HepG2 (cell line): ENCODE results near the gene USP36. TPM values are rescaled to one million over a fixed set of nuclear protein-coding genes. Genes with fewer than 3 reads are reported as not detected.
A peak's percentile ranks its signal among the peaks of the same experiment; 100 is the strongest.

Experiments
- CAMTA2 ChIP-seq: sonication (generic); formaldehyde crosslinking; IDR thresholded peaks from 2 replicates; pipeline ENCODE4 v1.4.0; 2020; ENCODE audit warnings: mild to moderate bottlenecking, missing genetic modification reagents, borderline replicate concordance
- GTF2F1 ChIP-seq: fragments of 150-350 bp; IDR thresholded peaks from 2 replicates; pipeline ENCODE4 v1.6.1; 2014; ENCODE audit warnings: low read length
- SAP130 ChIP-seq: IDR thresholded peaks from 2 replicates; pipeline ENCODE4 v1.6.1; 2016; ENCODE audit warnings: low read depth
- TBX3 ChIP-seq: fragments of 450-650 bp; IDR thresholded peaks from 2 replicates; pipeline ENCODE4 v1.6.1; 2017; ENCODE audit warnings: antibody characterized with exemption, mild to moderate bottlenecking, inconsistent platforms, borderline replicate concordance
- ZBTB38 ChIP-seq: sonication (generic); formaldehyde crosslinking; IDR thresholded peaks from 2 replicates; pipeline ENCODE4 v1.5.1; 2020; ENCODE audit warnings: mild to moderate bottlenecking, missing genetic modification reagents
- ZKSCAN1 ChIP-seq: fragments of 150-350 bp; IDR thresholded peaks from 2 replicates; pipeline ENCODE4 v1.6.1; 2014; ENCODE audit warnings: low read length
- ZNF672 ChIP-seq: sonication (generic); formaldehyde crosslinking; IDR thresholded peaks from 2 replicates; pipeline ENCODE4 v1.8.1; 2022; ENCODE audit warnings: missing genetic modification reagents
- ZNF883 ChIP-seq: sonication (generic); formaldehyde crosslinking; IDR thresholded peaks from 2 replicates; pipeline ENCODE4 v1.5.1; 2020; ENCODE audit warnings: mild to moderate bottlenecking, missing genetic modification reagents; ENCODE audit errors: not compliant biosample characterization
- polyA plus RNA-seq, 8 experiments: library from polyadenylated mRNA; depleted of rRNA in 3 of 8; stranded (reverse) in 7 of 8; unstranded in 1 of 8; fragments of >200 nt; fragmentation: Illumina TruSeq in 4 of 8; extraction: Trizol in 4 of 8; gene quantifications; 2 replicates each; pipeline versions ENCODE4 v1.2.1 to v1.2.3, GENCODE V29; 2011 to 2016; ENCODE audit warnings: low read depth in 4 of 8, missing spikeins in 1 of 8, mixed read lengths in 1 of 8; ENCODE audit not compliant: insufficient read depth in 1 of 8
- total RNA-seq, 5 experiments: library from RNA; depleted of rRNA; stranded (reverse); fragments of >200 nt; fragmentation: Illumina TruSeq; extraction: Trizol; gene quantifications; 2 replicates each; pipeline ENCODE4 v1.2.3, GENCODE V29; 2016; ENCODE audit warnings: low read depth in 1 of 5
- TF ChIP-seq, protein P1 (sequence below): sonication (generic); formaldehyde crosslinking; IDR thresholded peaks from 2 replicates; pipeline ENCODE4 v1.4.0; 2020; ENCODE audit warnings: missing genetic modification reagents, borderline replicate concordance
- TF ChIP-seq, protein P2 (sequence below): sonication (generic); formaldehyde crosslinking; IDR thresholded peaks from 2 replicates; pipeline ENCODE4 v1.4.0; 2020; ENCODE audit warnings: mild to moderate bottlenecking, low read depth, missing genetic modification reagents
- TF ChIP-seq, protein P3 (sequence below): sonication (generic); formaldehyde crosslinking; IDR thresholded peaks from 2 replicates; pipeline ENCODE4 v1.5.0; 2020; ENCODE audit warnings: mild to moderate bottlenecking, missing genetic modification reagents, borderline replicate concordance
- TF ChIP-seq, protein P4 (sequence below): sonication (generic); formaldehyde crosslinking; IDR thresholded peaks from 2 replicates; pipeline ENCODE4 v1.4.0; 2020; ENCODE audit warnings: mild to moderate bottlenecking, missing genetic modification reagents
- TF ChIP-seq, protein P5 (sequence below): sonication (generic); formaldehyde crosslinking; IDR thresholded peaks from 2 replicates; pipeline ENCODE4 v1.8.0; 2023; ENCODE audit warnings: mild to moderate bottlenecking, missing genetic modification reagents

The USP36 gene
- total and polyA plus RNA-seq, 2 of the 13 experiments (the other 11 are each of a cell fraction or from before 2014, with no cell fraction given), result 29.6 to 45.9 TPM

DNA sequence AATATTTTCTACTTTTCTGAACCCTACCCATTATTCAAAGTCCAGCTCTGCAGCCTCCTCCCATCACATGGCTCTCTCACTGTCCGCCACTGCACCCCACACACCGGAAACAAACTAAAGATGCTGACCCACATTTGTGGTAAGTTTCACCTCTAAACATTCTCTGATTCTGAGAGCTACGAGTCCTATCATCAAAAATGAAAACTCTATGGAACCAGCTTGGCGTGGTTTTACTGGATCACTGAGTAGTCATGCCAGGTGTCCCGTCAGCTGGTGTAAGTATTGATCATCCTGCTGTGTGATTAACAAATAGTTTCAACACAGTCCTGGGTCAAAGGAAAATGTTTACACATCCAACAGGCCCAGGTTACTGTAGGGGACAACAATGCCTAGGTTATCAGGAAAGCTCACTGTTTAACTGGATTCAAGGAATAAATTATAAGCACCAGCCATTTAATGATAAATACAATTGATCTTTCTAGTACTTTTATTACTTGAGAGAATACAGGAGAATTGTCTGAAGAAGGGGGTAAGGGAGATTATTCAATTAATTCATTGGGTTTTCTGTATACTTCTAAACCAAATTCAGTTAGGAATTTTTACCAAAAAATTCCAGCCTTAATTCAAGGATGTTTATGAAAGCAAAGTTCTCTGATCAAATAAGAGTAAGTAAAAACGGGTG, 92.4 kb downstream of the USP36 start (continued):
- TF ChIP-seq, protein P1, sequence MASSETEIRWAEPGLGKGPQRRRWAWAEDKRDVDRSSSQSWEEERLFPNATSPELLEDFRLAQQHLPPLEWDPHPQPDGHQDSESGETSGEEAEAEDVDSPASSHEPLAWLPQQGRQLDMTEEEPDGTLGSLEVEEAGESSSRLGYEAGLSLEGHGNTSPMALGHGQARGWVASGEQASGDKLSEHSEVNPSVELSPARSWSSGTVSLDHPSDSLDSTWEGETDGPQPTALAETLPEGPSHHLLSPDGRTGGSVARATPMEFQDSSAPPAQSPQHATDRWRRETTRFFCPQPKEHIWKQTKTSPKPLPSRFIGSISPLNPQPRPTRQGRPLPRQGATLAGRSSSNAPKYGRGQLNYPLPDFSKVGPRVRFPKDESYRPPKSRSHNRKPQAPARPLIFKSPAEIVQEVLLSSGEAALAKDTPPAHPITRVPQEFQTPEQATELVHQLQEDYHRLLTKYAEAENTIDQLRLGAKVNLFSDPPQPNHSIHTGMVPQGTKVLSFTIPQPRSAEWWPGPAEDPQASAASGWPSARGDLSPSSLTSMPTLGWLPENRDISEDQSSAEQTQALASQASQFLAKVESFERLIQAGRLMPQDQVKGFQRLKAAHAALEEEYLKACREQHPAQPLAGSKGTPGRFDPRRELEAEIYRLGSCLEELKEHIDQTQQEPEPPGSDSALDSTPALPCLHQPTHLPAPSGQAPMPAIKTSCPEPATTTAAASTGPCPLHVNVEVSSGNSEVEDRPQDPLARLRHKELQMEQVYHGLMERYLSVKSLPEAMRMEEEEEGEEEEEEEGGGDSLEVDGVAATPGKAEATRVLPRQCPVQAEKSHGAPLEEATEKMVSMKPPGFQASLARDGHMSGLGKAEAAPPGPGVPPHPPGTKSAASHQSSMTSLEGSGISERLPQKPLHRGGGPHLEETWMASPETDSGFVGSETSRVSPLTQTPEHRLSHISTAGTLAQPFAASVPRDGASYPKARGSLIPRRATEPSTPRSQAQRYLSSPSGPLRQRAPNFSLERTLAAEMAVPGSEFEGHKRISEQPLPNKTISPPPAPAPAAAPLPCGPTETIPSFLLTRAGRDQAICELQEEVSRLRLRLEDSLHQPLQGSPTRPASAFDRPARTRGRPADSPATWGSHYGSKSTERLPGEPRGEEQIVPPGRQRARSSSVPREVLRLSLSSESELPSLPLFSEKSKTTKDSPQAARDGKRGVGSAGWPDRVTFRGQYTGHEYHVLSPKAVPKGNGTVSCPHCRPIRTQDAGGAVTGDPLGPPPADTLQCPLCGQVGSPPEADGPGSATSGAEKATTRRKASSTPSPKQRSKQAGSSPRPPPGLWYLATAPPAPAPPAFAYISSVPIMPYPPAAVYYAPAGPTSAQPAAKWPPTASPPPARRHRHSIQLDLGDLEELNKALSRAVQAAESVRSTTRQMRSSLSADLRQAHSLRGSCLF (CRISPR knock-in tag), result no peak
- TF ChIP-seq SAP130 (CRISPR knock-in tag) (peak; percentile 88), TBX3 (peak; percentile 90), GTF2F1 (no peak), ZNF672 (CRISPR knock-in tag) (no peak), CAMTA2 (CRISPR knock-in tag) (no peak), ZBTB38 (no peak), ZNF883 (CRISPR knock-in tag) (no peak), ZKSCAN1 (no peak)
- TF ChIP-seq, protein P2, sequence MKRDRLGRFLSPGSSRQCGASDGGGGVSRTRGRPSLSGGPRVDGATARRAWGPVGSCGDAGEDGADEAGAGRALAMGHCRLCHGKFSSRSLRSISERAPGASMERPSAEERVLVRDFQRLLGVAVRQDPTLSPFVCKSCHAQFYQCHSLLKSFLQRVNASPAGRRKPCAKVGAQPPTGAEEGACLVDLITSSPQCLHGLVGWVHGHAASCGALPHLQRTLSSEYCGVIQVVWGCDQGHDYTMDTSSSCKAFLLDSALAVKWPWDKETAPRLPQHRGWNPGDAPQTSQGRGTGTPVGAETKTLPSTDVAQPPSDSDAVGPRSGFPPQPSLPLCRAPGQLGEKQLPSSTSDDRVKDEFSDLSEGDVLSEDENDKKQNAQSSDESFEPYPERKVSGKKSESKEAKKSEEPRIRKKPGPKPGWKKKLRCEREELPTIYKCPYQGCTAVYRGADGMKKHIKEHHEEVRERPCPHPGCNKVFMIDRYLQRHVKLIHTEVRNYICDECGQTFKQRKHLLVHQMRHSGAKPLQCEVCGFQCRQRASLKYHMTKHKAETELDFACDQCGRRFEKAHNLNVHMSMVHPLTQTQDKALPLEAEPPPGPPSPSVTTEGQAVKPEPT (CRISPR knock-in tag), result 0 out of 2 replicates have a peak, but pooled peaks have one; percentile 27
- TF ChIP-seq, protein P3, sequence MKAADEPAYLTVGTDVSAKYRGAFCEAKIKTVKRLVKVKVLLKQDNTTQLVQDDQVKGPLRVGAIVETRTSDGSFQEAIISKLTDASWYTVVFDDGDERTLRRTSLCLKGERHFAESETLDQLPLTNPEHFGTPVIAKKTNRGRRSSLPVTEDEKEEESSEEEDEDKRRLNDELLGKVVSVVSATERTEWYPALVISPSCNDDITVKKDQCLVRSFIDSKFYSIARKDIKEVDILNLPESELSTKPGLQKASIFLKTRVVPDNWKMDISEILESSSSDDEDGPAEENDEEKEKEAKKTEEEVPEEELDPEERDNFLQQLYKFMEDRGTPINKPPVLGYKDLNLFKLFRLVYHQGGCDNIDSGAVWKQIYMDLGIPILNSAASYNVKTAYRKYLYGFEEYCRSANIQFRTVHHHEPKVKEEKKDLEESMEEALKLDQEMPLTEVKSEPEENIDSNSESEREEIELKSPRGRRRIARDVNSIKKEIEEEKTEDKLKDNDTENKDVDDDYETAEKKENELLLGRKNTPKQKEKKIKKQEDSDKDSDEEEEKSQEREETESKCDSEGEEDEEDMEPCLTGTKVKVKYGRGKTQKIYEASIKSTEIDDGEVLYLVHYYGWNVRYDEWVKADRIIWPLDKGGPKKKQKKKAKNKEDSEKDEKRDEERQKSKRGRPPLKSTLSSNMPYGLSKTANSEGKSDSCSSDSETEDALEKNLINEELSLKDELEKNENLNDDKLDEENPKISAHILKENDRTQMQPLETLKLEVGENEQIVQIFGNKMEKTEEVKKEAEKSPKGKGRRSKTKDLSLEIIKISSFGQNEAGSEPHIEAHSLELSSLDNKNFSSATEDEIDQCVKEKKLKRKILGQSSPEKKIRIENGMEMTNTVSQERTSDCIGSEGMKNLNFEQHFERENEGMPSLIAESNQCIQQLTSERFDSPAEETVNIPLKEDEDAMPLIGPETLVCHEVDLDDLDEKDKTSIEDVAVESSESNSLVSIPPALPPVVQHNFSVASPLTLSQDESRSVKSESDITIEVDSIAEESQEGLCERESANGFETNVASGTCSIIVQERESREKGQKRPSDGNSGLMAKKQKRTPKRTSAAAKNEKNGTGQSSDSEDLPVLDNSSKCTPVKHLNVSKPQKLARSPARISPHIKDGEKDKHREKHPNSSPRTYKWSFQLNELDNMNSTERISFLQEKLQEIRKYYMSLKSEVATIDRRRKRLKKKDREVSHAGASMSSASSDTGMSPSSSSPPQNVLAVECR, result peak; percentile 71; the same call in 1 of the 2 replicates
- TF ChIP-seq, protein P4, sequence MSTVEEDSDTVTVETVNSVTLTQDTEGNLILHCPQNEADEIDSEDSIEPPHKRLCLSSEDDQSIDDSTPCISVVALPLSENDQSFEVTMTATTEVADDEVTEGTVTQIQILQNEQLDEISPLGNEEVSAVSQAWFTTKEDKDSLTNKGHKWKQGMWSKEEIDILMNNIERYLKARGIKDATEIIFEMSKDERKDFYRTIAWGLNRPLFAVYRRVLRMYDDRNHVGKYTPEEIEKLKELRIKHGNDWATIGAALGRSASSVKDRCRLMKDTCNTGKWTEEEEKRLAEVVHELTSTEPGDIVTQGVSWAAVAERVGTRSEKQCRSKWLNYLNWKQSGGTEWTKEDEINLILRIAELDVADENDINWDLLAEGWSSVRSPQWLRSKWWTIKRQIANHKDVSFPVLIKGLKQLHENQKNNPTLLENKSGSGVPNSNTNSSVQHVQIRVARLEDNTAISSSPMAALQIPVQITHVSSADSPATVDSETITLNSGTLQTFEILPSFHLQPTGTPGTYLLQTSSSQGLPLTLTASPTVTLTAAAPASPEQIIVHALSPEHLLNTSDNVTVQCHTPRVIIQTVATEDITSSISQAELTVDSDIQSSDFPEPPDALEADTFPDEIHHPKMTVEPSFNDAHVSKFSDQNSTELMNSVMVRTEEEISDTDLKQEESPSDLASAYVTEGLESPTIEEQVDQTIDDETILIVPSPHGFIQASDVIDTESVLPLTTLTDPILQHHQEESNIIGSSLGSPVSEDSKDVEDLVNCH (CRISPR knock-in tag), result no peak
- TF ChIP-seq, protein P5, sequence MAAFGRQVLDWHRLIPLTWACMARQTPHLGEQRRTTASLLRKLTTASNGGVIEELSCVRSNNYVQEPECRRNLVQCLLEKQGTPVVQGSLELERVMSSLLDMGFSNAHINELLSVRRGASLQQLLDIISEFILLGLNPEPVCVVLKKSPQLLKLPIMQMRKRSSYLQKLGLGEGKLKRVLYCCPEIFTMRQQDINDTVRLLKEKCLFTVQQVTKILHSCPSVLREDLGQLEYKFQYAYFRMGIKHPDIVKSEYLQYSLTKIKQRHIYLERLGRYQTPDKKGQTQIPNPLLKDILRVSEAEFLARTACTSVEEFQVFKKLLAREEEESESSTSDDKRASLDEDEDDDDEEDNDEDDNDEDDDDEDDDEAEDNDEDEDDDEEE (CRISPR knock-in tag), result no peak
